GM12872 (cell line): Measurements from ENCODE around the gene ABCC8.

ENCODE experiments used
- CTCF ChIP-seq: IDR thresholded peaks from 3 replicates; pipeline ENCODE4 v1.5.1; 2011; ENCODE audit warnings: low read depth, mild to moderate bottlenecking, low read length, moderate library complexity; ENCODE audit not compliant: insufficient read depth

The ABCC8 gene

GRCh38 chr11:17353821-17354600 lies 122.6 kb downstream of the ABCC8 start:
- no peak for TF ChIP-seq CTCF

GRCh38 chr11:17352950-17353820 lies 123.5 kb downstream of the ABCC8 start:
- no peak for TF ChIP-seq CTCF

GRCh38 chr11:17351510-17352176 lies 125.0 kb downstream of the ABCC8 start, which contains the start of gene NCR3LG1:
Gene NCR3LG1, plus strand, starts transcription at chr11:17351800. Its CDS starts 170 bp downstream, at chr11:17351970.
- TF ChIP-seq CTCF: no peak

GRCh38 chr11:17351172-17351509 lies 125.5 kb downstream of the ABCC8 start:
- no peak for TF ChIP-seq CTCF

GRCh38 chr11:17350455-17351171 lies 126.0 kb downstream of the ABCC8 start:
- TF ChIP-seq CTCF: no peak

DNA sequence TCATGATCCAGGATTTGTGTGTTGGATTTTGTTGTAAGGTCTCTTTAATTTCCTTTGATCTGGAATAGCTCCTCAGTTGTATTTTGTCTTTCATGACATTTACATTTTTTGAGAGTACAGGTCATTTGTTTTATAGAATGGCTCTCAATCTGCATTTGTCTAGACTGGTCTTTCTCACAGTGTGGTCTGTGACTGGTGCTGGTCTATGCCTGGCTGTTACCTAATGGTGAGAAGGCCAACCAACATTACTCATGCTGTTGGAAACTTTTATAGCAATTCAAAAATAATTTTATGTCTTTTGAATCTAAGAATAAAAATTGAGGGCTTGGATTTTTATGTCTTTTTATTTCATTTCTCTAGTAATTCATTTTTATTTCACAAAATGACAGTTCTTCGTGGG lies 129.0 kb downstream of the ABCC8 start:
- no peak for TF ChIP-seq CTCF
